HEK293T (cell line): Measurements from ENCODE around the gene ZBTB48.

Source experiments
- CTCF ChIA-PET: fragments of 350-600 bp; formaldehyde crosslinking; extraction: SDS; loops from one replicate; lab custom pipeline; 2021; ENCODE audit warnings: antibody characterized with exemption, inconsistent platforms; lab: Yijun Ruan, JAX
- POLR2A ChIA-PET: fragments of 350-600 bp; formaldehyde crosslinking; extraction: SDS; loops from one replicate; lab custom pipeline; 2020; ENCODE audit warnings: antibody characterized with exemption, inconsistent platforms; lab: Yijun Ruan, JAX
- DNase-seq: peaks from one replicate; pipeline ENCODE4 v3.0.0; 2012; ENCODE audit warnings: mixed read lengths; ENCODE audit errors: extremely low spot score
- ARNT ChIP-seq: fragments of 450-650 bp; IDR thresholded peaks from 2 replicates; pipeline ENCODE4 v1.6.1; 2017; ENCODE audit warnings: mild to moderate bottlenecking
- BHLHE40 ChIP-seq: fragments of 450-650 bp; IDR thresholded peaks from 2 replicates; pipeline ENCODE4 v1.6.1; 2016; ENCODE audit warnings: mild to moderate bottlenecking, moderate library complexity, borderline replicate concordance
- CTBP1 ChIP-seq: fragments of 450-650 bp; IDR thresholded peaks from 2 replicates; pipeline ENCODE4 v1.6.1; 2016; ENCODE audit warnings: borderline replicate concordance
- ELF4 ChIP-seq: fragments of 450-650 bp; IDR thresholded peaks from 2 replicates; pipeline ENCODE4 v1.6.1; 2017; ENCODE audit warnings: antibody characterized with exemption
- FOXA1 ChIP-seq: fragments of 450-650 bp; IDR thresholded peaks from 2 replicates; pipeline ENCODE4 v1.6.1; 2016; ENCODE audit warnings: mild to moderate bottlenecking
- FOXK2 ChIP-seq: fragments of 450-650 bp; IDR thresholded peaks from 2 replicates; pipeline ENCODE4 v1.6.1; 2016; ENCODE audit warnings: mild to moderate bottlenecking
- FOXM1 ChIP-seq: fragments of 450-650 bp; IDR thresholded peaks from 2 replicates; pipeline ENCODE4 v1.6.1; 2017; ENCODE audit warnings: mild to moderate bottlenecking, borderline replicate concordance
- HDGF ChIP-seq: fragments of 450-650 bp; IDR thresholded peaks from 2 replicates; pipeline ENCODE4 v1.6.1; 2017; ENCODE audit warnings: antibody characterized with exemption, borderline replicate concordance
- L3MBTL2 ChIP-seq: fragments of 450-650 bp; conservative IDR thresholded peaks from 2 replicates; pipeline ENCODE4 v1.6.1; 2016; ENCODE audit warnings: mild to moderate bottlenecking
- LEF1 ChIP-seq: fragments of 450-650 bp; IDR thresholded peaks from 2 replicates; pipeline ENCODE4 v1.6.1; 2017; ENCODE audit warnings: mild to moderate bottlenecking, borderline replicate concordance
- NFRKB ChIP-seq: fragments of 450-650 bp; IDR thresholded peaks from 2 replicates; pipeline ENCODE4 v1.6.1; 2016; ENCODE audit warnings: mild to moderate bottlenecking, moderate library complexity
- SP1 ChIP-seq: fragments of 450-650 bp; IDR thresholded peaks from 2 replicates; pipeline ENCODE4 v1.6.1; 2017
- SUZ12 ChIP-seq: fragments of 450-650 bp; IDR thresholded peaks from 2 replicates; pipeline ENCODE4 v1.6.1; 2016; ENCODE audit warnings: mild to moderate bottlenecking
- TARDBP ChIP-seq: fragments of 450-650 bp; IDR thresholded peaks from 2 replicates; pipeline ENCODE4 v1.6.1; 2016
- ZNF384 ChIP-seq: fragments of 450-650 bp; IDR thresholded peaks from 2 replicates; pipeline ENCODE4 v1.6.1; 2016
- TF ChIP-seq, protein P1 (sequence below): fragments of 450-650 bp; IDR thresholded peaks from 2 replicates; pipeline ENCODE4 v1.6.1; 2016

ZBTB48 gene

GRCh38 chr1:6619045-6619444, 39.3 kb downstream of the ZBTB48 start:
- POLR2A ChIA-PET: no interaction called here
- no peak for TF ChIP-seq HDGF
- no peak for TF ChIP-seq FOXK2
- no peak for TF ChIP-seq FOXM1
- TF ChIP-seq L3MBTL2: no peak
- TF ChIP-seq ELF4: no peak
- TF ChIP-seq LEF1: no peak
- no peak for TF ChIP-seq TARDBP
- no peak for TF ChIP-seq CTBP1
- TF ChIP-seq ZNF384: no peak
- TF ChIP-seq SUZ12: no peak
- TF ChIP-seq BHLHE40: no peak
- TF ChIP-seq ARNT: no peak
- TF ChIP-seq, protein P1, sequence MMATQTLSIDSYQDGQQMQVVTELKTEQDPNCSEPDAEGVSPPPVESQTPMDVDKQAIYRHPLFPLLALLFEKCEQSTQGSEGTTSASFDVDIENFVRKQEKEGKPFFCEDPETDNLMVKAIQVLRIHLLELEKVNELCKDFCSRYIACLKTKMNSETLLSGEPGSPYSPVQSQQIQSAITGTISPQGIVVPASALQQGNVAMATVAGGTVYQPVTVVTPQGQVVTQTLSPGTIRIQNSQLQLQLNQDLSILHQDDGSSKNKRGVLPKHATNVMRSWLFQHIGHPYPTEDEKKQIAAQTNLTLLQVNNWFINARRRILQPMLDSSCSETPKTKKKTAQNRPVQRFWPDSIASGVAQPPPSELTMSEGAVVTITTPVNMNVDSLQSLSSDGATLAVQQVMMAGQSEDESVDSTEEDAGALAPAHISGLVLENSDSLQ: no peak
- no peak for DNase-seq
- CTCF ChIA-PET: no interaction called here

GRCh38 chr1:6621429-6622391, 41.9 kb downstream of the ZBTB48 start:
- no peak for DNase-seq
- CTCF ChIA-PET: no interaction called here
- POLR2A ChIA-PET: interaction anchor here (1.4 kb wide), 1 partner anchor 18 kb away, joined by 5 read pairs; no protein-coding TSS in a partner anchor
- TF ChIP-seq CTBP1 (no peak), SP1 (no peak), ZNF384 (no peak), BHLHE40 (no peak), L3MBTL2 (no peak), HDGF (no peak), FOXK2 (no peak), LEF1 (no peak)

- CTCF ChIA-PET: no interaction called here
- TF ChIP-seq, protein P1: no peak
- TF ChIP-seq TARDBP (no peak), NFRKB (no peak), FOXM1 (no peak), ELF4 (no peak), CTBP1 (no peak), SUZ12 (no peak), BHLHE40 (no peak)
- POLR2A ChIA-PET: interaction anchor here (1.4 kb wide), 1 partner anchor 19 kb away, joined by 5 read pairs; no protein-coding TSS in a partner anchor
- DNase-seq: no peak
These were observed 42.8 kb downstream of the ZBTB48 start for GRCh38 chr1:6622396-6623152.

DNA sequence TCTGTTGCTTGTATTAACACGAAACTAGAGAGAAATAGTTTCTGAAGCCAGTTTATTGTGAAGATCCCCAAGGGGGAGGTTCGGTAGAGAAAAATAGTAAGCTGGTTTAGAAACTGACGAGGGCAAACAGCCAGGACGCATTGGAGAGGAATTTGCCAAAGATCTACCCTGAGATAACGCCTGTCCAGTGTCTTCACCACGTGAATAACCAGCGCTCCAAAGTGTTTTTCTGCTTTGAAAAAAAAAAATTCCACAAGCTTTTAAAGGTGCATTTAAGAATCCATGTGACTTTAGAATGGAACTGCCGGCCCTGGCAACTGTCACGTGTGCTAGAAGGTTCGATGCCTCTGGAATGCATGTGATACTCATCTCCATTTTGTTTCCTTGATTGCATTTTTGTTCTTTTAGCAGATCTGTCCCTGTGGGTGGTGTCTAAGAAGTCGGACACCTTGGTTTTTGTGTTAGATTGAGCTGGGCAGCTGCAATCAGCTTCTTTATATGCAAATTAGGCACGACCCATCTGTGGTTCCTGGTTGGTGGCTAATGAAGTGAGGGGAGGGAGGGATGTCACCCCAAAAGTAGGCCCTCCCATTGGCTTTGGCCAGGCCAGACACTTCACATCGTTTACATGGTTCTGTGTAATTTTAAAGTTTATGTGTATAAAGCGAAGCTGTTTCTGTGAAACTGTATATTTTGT, 43.6 kb downstream of the ZBTB48 start:
- TF ChIP-seq SP1 (no peak), CTBP1 (no peak), TARDBP (no peak), FOXK2 (no peak), BHLHE40 (no peak), NFRKB (no peak), SUZ12 (no peak), HDGF (no peak), ZNF384 (no peak), FOXA1 (no peak), FOXM1 (no peak), ELF4 (no peak), ARNT (no peak), L3MBTL2 (no peak), LEF1 (no peak)
- TF ChIP-seq, protein P1: no peak
- POLR2A ChIA-PET: interaction anchor here (0.6 to 1.4 kb wide), 2 partner anchors 20 to 281 kb away, joined by 3 to 5 read pairs; no protein-coding TSS in a partner anchor
- no peak for DNase-seq
- CTCF ChIA-PET: interaction anchor here (1.0 kb wide), 1 partner anchor 12 kb away, joined by 5 read pairs; no protein-coding TSS in a partner anchor
